Measurements from ENCODE around the gene UBAC2. TPM values are rescaled to one million over a fixed set of nuclear protein-coding genes. Genes with fewer than 3 reads are reported as not detected.

The UBAC2 gene
- total and polyA plus RNA-seq, 2 experiments from 2014 or later, result 71.2 to 130 TPM

- DNase-seq (ENCODE audit: low read depth in 1 of 2, low spot score in 1 of 2), result no peak
Observed at GRCh38 chr13:99361197-99361596, 160.5 kb downstream of the UBAC2 start.

GRCh38 chr13:99362362-99362761 lies 161.7 kb downstream of the UBAC2 start:
- TF ChIP-seq, protein P1, sequence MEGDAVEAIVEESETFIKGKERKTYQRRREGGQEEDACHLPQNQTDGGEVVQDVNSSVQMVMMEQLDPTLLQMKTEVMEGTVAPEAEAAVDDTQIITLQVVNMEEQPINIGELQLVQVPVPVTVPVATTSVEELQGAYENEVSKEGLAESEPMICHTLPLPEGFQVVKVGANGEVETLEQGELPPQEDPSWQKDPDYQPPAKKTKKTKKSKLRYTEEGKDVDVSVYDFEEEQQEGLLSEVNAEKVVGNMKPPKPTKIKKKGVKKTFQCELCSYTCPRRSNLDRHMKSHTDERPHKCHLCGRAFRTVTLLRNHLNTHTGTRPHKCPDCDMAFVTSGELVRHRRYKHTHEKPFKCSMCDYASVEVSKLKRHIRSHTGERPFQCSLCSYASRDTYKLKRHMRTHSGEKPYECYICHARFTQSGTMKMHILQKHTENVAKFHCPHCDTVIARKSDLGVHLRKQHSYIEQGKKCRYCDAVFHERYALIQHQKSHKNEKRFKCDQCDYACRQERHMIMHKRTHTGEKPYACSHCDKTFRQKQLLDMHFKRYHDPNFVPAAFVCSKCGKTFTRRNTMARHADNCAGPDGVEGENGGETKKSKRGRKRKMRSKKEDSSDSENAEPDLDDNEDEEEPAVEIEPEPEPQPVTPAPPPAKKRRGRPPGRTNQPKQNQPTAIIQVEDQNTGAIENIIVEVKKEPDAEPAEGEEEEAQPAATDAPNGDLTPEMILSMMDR (IDR thresholded peaks at IDR 0.05; ENCODE audit: low read depth, low read length), result no peak
- DNase-seq (ENCODE audit: low read depth in 1 of 2, low spot score in 1 of 2), result no peak
- no peak overlapping the region for H3K4me3 ChIP-seq
- H3K27me3 ChIP-seq, result no peaks in the 10 kb centered on the region
- peaks cover 17% of the 10 kb centered on the region for H3K4me1 ChIP-seq (ENCODE audit: low read depth)
- H3K9me3 ChIP-seq (ENCODE audit: low read depth), result no peaks in the 10 kb centered on the region
- H3K36me3 ChIP-seq, result peaks cover 3% of the 10 kb centered on the region
- H3K27ac ChIP-seq, result no peak overlapping the region

More at GRCh38 chr13:99361197-99361596, 160.5 kb downstream of the UBAC2 start:
- Histone ChIP-seq H3K27me3 (no peaks in the 10 kb centered on the region), H3K36me3 (peaks cover 3% of the 10 kb centered on the region), H3K4me1 (ENCODE audit: low read depth) (peaks cover 5% of the 10 kb centered on the region), H3K4me3 (no peak overlapping the region), H3K27ac (no peak overlapping the region), H3K9me3 (ENCODE audit: low read depth) (no peaks in the 10 kb centered on the region)
- TF ChIP-seq, protein P1 (IDR thresholded peaks at IDR 0.05; ENCODE audit: low read depth, low read length), result no peak

GRCh38 chr13:99363391-99363790 lies 162.7 kb downstream of the UBAC2 start:
- H3K27me3 ChIP-seq, result no peaks in the 10 kb centered on the region
- no peak for DNase-seq (ENCODE audit: low read depth in 1 of 2, low spot score in 1 of 2)
- H3K9me3 ChIP-seq (ENCODE audit: low read depth), result no peaks in the 10 kb centered on the region
- H3K4me3 ChIP-seq, result no peak overlapping the region
- no peak overlapping the region for H3K27ac ChIP-seq
- no peaks in the 10 kb centered on the region for H3K36me3 ChIP-seq
- TF ChIP-seq, protein P1 (IDR thresholded peaks at IDR 0.05; ENCODE audit: low read depth, low read length), result no peak
- H3K4me1 ChIP-seq (ENCODE audit: low read depth), result peaks cover 27% of the 10 kb centered on the region

- H3K4me1 ChIP-seq (ENCODE audit: low read depth), result peaks cover 27% of the 10 kb centered on the region
- H3K9me3 ChIP-seq (ENCODE audit: low read depth), result no peaks in the 10 kb centered on the region
- no peak overlapping the region for H3K4me3 ChIP-seq
- H3K27ac ChIP-seq, result no peak overlapping the region
- no peak for DNase-seq (ENCODE audit: low read depth in 1 of 2, low spot score in 1 of 2)
- TF ChIP-seq, protein P1 (IDR thresholded peaks at IDR 0.05; ENCODE audit: low read depth, low read length), result no peak
- H3K27me3 ChIP-seq, result no peaks in the 10 kb centered on the region
- no peaks in the 10 kb centered on the region for H3K36me3 ChIP-seq
Observed at GRCh38 chr13:99363949-99364348, 163.3 kb downstream of the UBAC2 start.

DNA sequence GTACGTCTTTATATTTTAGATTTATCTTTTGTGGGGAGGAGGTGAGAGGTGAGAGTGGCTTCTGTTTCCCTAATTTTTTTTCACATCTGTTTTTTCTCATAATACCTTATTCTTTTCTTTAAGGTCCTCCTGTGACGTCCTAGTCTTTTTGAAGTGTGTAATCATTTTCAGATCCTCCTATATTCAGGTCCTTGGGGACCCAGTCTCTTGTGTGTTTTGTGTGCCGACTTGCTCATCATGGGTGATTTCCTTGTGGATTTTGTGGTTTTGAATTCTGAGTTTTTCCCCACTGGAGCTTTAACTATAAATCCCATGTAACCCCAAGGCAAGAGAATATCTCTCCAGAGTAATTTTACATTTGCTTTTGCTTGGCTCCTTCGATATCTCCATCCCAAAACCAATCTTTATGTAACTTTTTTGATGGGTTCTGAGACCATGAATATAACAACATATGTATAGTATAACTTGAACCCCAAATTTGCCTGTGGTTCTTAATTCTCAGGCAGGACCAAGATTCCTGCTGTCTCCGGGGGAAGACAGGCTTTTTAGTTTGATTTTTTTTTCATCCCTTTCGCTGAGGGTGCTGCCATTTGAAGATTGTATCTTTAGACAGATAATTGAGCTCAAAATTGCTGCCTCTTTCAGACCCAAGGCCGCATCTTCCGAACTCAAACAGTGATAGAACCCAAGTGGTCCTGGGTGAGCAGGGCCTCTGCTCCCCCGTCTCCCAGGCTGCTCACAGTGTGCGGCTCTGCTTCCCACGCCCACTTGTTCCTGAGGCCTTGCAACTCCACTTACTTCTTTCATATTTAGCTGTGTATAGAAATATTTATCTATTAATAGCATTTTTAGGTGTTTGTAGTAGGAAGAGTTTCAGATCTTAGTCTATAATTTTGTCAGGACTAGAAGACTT lies 165.7 kb downstream of the UBAC2 start:
- TF ChIP-seq, protein P1 (IDR thresholded peaks at IDR 0.05; ENCODE audit: low read depth, low read length), result no peak
- Histone ChIP-seq H3K9me3 (ENCODE audit: low read depth) (no peaks in the 10 kb centered on the region), H3K27me3 (no peaks in the 10 kb centered on the region), H3K4me3 (no peak overlapping the region), H3K36me3 (peaks cover 9% of the 10 kb centered on the region), H3K4me1 (ENCODE audit: low read depth) (peaks cover 27% of the 10 kb centered on the region), H3K27ac (peak overlapping the region; percentile 71)
- DNase-seq (ENCODE audit: low read depth in 1 of 2, low spot score in 1 of 2), result no peak
